Measurements from ENCODE around the gene RAB11FIP4.

RAB11FIP4 gene

DNA sequence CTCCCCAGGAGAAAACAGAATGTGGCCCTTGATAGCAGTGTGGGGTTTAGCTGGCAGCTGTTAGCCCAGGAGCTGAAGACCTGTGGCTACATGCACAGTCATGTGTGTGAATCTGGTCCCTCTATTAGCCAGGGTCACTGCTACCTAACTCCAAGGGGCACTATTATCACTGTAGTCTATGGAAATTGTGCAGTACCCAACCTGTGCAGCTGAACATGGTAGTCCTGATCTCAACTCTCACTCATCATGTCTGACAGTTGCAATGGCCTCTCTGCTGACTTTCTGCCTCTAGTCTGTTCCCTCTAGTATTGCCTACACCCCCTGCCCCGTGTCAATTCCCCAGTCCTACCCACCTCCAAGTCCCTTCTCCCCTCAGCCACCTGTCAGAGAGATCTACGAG lies 67.4 kb downstream of the RAB11FIP4 start:
- H3K9me3 ChIP-seq (ENCODE audit: severe bottlenecking) = no peaks in the 10 kb centered on the region
- no peaks in the 10 kb centered on the region for H3K36me3 ChIP-seq
- no peak overlapping the region for H3K4me3 ChIP-seq (ENCODE audit: low read depth, low read length)
- no peak overlapping the region for H3K27ac ChIP-seq
- no peak for TF ChIP-seq CTCF (IDR thresholded peaks at IDR 0.05; ENCODE audit: low read depth, low read length)
- H3K27me3 ChIP-seq (ENCODE audit: insufficient read depth, low read depth, severe bottlenecking) = no peaks in the 10 kb centered on the region
- DNase-seq = no peak

- no peak for DNase-seq
- no peak for TF ChIP-seq CTCF (IDR thresholded peaks at IDR 0.05; ENCODE audit: low read depth, low read length)
- no peaks in the 10 kb centered on the region for H3K27me3 ChIP-seq (ENCODE audit: insufficient read depth, low read depth, severe bottlenecking)
- no peaks in the 10 kb centered on the region for H3K9me3 ChIP-seq (ENCODE audit: severe bottlenecking)
- H3K27ac ChIP-seq = no peak overlapping the region
- H3K36me3 ChIP-seq = no peaks in the 10 kb centered on the region
- H3K4me3 ChIP-seq (ENCODE audit: low read depth, low read length) = no peak overlapping the region
Observed at GRCh38 chr17:31459716-31460115, 68.2 kb downstream of the RAB11FIP4 start.

DNA sequence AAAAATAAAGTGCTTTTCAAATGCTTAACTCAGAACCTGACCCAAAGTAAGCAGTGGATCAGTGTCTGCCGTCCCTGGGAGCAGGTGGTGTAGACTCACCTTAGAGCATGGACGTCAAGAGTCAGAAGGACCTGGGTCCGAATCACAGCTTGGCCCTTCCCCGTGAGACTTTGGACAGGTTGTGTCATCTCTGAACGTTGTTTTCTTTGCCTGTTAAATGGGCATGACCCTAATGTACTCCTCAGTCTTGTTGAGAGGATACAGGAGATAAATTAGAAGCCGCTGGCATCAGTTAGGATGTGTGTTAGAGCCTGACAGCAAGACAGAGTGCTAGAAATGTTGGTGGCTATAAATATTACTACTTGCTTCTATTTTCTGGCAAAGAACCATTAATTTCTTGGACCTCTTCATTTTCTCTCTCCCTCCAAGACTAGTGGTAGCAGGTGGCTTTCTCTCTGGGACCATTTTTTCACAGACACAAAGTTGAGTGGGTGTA lies 68.8 kb downstream of the RAB11FIP4 start:
- Histone ChIP-seq H3K27me3 (ENCODE audit: insufficient read depth, low read depth, severe bottlenecking) (no peaks in the 10 kb centered on the region), H3K9me3 (ENCODE audit: severe bottlenecking) (no peaks in the 10 kb centered on the region), H3K27ac (no peak overlapping the region), H3K36me3 (no peaks in the 10 kb centered on the region), H3K4me3 (ENCODE audit: low read depth, low read length) (no peak overlapping the region)
- no peak for TF ChIP-seq CTCF (IDR thresholded peaks at IDR 0.05; ENCODE audit: low read depth, low read length)
- no peak for DNase-seq

DNA sequence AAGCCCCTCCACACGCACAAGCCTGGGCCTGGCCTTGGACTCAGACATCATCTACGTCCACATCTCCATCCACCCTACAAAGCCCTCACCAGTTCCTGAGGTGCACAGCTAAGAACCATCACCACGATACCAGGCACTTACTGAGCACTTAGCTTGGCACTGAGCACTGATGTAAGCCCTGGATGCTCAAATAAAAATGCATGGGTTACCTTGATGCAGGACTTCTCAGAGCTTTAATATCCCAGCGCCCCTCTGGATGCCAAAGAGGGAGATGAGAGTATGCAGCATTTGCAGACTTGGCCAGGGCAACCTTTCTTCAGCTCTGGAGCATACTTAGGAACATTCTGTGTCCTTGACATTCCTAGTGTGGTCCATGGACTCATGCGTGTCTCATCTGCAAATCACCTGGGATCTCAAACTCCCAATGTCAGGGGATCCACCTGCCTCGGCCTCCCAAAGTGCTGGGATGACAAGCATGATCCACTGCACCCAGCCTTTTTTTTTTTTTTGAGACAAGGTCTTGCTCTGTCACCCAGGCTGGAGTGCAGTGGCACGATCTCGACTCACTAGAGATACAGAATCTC lies 69.8 kb downstream of the RAB11FIP4 start:
- no peak for TF ChIP-seq CTCF (IDR thresholded peaks at IDR 0.05; ENCODE audit: low read depth, low read length)
- Histone ChIP-seq H3K27ac (no peak overlapping the region), H3K27me3 (ENCODE audit: insufficient read depth, low read depth, severe bottlenecking) (no peaks in the 10 kb centered on the region), H3K9me3 (ENCODE audit: severe bottlenecking) (no peaks in the 10 kb centered on the region), H3K4me3 (ENCODE audit: low read depth, low read length) (no peak overlapping the region), H3K36me3 (no peaks in the 10 kb centered on the region)
- no peak for DNase-seq

DNA sequence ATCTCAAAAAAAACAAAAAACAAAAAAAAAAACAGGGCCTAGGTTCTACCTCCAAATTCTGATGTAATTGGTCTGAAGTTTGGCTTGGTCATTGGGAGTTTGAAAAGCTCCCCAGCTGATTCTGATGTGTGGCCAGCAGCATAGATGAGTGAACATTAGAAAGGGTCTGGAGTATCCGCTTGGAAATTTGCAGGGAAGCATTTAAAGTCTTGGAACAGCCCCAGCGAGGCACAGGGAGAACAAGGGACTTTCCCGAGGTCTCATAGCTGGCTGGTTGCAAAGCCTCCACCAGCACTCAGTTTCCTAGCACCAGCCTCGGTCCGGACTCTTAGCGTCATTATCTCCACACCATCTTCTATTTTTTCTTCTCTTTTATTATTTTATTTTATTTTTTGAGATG lies 70.8 kb downstream of the RAB11FIP4 start:
- Histone ChIP-seq H3K4me3 (ENCODE audit: low read depth, low read length) (no peak overlapping the region), H3K27ac (no peak overlapping the region), H3K9me3 (ENCODE audit: severe bottlenecking) (no peaks in the 10 kb centered on the region), H3K36me3 (no peaks in the 10 kb centered on the region), H3K27me3 (ENCODE audit: insufficient read depth, low read depth, severe bottlenecking) (no peaks in the 10 kb centered on the region)
- no peak for DNase-seq
- TF ChIP-seq CTCF (IDR thresholded peaks at IDR 0.05; ENCODE audit: low read depth, low read length) = no peak

Measured in WERI-Rb-1 (cell line).